IMR-90 (cell line): ENCODE results near the gene PPP6R1. TPM values are rescaled to one million over a fixed set of nuclear protein-coding genes. Genes with fewer than 3 reads are reported as not detected.
A peak's percentile ranks its signal among the peaks of the same experiment; 100 is the strongest.

Source experiments
- ATAC-seq: fragments of 200-7000 bp; cut with Tn5 transposase; 2 replicates; pipeline ENCODE4 v1.9.1; 2020; ENCODE audit warnings: low read depth, mild to moderate bottlenecking, moderate library complexity
- BruUV-seq: library from RNA; stranded (reverse); fragments of 400-500 nt; replicated peaks from 2 replicates; lab custom pipeline; 2021; lab: Mats Ljungman, UMichigan
- CTCF ChIA-PET: fragments of 300-600 bp; formaldehyde crosslinking; extraction: SDS; loops from one replicate; lab custom pipeline; 2021; ENCODE audit warnings: antibody characterized with exemption; lab: Yijun Ruan, JAX
- POLR2A ChIA-PET: fragments of 300-600 bp; sonication (Branson Sonifier 250); formaldehyde crosslinking; loops from one replicate; lab custom pipeline; 2022; ENCODE audit warnings: antibody characterized with exemption; ENCODE audit not compliant: unreplicated experiment; lab: Charles Lee
- DNase-seq: peaks from one replicate; pipeline ENCODE4 v3.0.0; 2013
- H2AFZ ChIP-seq: replicated peaks from 2 replicates; pipeline ENCODE3; 2013; ENCODE audit warnings: low read length, mild to moderate bottlenecking; ENCODE audit not compliant: poor library complexity
- H2AK5ac ChIP-seq: 2 replicates; pipeline ENCODE4 v1.6.1; 2013; ENCODE audit warnings: low read depth, low read length, inconsistent platforms
- H2AK9ac ChIP-seq: replicated peaks from 2 replicates; pipeline ENCODE3; 2013; ENCODE audit warnings: mild to moderate bottlenecking, low read depth, low read length, moderate library complexity; ENCODE audit not compliant: poor library complexity
- H2BK120ac ChIP-seq: 2 replicates; pipeline ENCODE4 v1.6.1; 2013; ENCODE audit warnings: low read depth, low read length, inconsistent platforms
- H2BK15ac ChIP-seq: 3 replicates; pipeline ENCODE4 v1.6.1; 2013; ENCODE audit warnings: low read depth, low read length, inconsistent platforms
- H2BK20ac ChIP-seq: 2 replicates; pipeline ENCODE4 v1.6.1; 2013; ENCODE audit warnings: low read depth, mild to moderate bottlenecking, inconsistent platforms, low read length, moderate library complexity
- H2BK5ac ChIP-seq: 2 replicates; pipeline ENCODE4 v1.6.1; 2013; ENCODE audit warnings: mild to moderate bottlenecking, low read depth, low read length, inconsistent platforms; ENCODE audit not compliant: poor library complexity, severe bottlenecking
- H3K14ac ChIP-seq: replicated peaks from 2 replicates; pipeline ENCODE4 v1.6.1; 2013; ENCODE audit warnings: low read depth, low read length, inconsistent platforms
- H3K18ac ChIP-seq: 2 replicates; pipeline ENCODE4 v1.6.1; 2013; ENCODE audit warnings: low read depth, low read length, control low read depth
- H3K23ac ChIP-seq: 2 replicates; pipeline ENCODE4 v1.6.1; 2013; ENCODE audit warnings: low read depth, low read length, inconsistent platforms
- H3K27ac ChIP-seq: 2 replicates; pipeline ENCODE4 v1.5.1; 2013; ENCODE audit warnings: mild to moderate bottlenecking, control low read depth, low read length; ENCODE audit not compliant: insufficient read depth
- H3K27me3 ChIP-seq: 2 replicates; pipeline ENCODE4 v1.6.1; 2013; ENCODE audit warnings: low read length; ENCODE audit not compliant: control insufficient read depth, insufficient read depth
- H3K36me3 ChIP-seq: 2 replicates; pipeline ENCODE4 v1.6.1; 2013; ENCODE audit warnings: low read length, mixed read lengths; ENCODE audit not compliant: control insufficient read depth, insufficient read depth
- H3K4ac ChIP-seq: 2 replicates; pipeline ENCODE4 v1.6.1; 2013; ENCODE audit warnings: low read depth, low read length, inconsistent platforms
- H3K4me1 ChIP-seq: 2 replicates; pipeline ENCODE4 v1.6.1; 2013; ENCODE audit warnings: low read length, mixed read lengths; ENCODE audit not compliant: control insufficient read depth, insufficient read depth
- H3K4me2 ChIP-seq: 2 replicates; pipeline ENCODE4 v1.6.1; 2013; ENCODE audit warnings: low read depth, mild to moderate bottlenecking, control low read depth, low read length, moderate library complexity
- H3K4me3 ChIP-seq: 2 replicates; pipeline ENCODE4 v1.5.1; 2013; ENCODE audit warnings: low read depth, mild to moderate bottlenecking, control low read depth, low read length, moderate library complexity; ENCODE audit not compliant: insufficient read depth
- H3K56ac ChIP-seq: 2 replicates; pipeline ENCODE4 v1.6.1; 2013; ENCODE audit warnings: low read length, inconsistent platforms; ENCODE audit not compliant: insufficient read depth; ENCODE audit errors: extremely low read depth
- H3K79me1 ChIP-seq, 2 experiments: 2 replicates each; pipeline ENCODE4 v1.6.1; 2013; ENCODE audit warnings: low read length in 2 of 2, inconsistent platforms in 1 of 2, low read depth in 1 of 2
- H3K9ac ChIP-seq: 2 replicates; pipeline ENCODE4 v1.6.1; 2013; ENCODE audit warnings: low read depth, low read length, control low read depth
- H3K9me1 ChIP-seq: 2 replicates; pipeline ENCODE4 v1.6.1; 2013; ENCODE audit warnings: low read length, inconsistent platforms; ENCODE audit not compliant: insufficient read depth
- H3K9me3 ChIP-seq: 2 replicates; pipeline ENCODE4 v1.6.1; 2013; ENCODE audit warnings: low read length; ENCODE audit not compliant: control insufficient read depth, insufficient read depth
- H4K20me1 ChIP-seq: 2 replicates; pipeline ENCODE4 v1.6.1; 2013; ENCODE audit warnings: low read length, inconsistent platforms; ENCODE audit not compliant: insufficient read depth
- H4K5ac ChIP-seq: 2 replicates; pipeline ENCODE4 v1.6.1; 2013; ENCODE audit warnings: mild to moderate bottlenecking, low read depth, low read length, control low read depth
- H4K8ac ChIP-seq, 2 experiments: 2 replicates each; pipeline ENCODE4 v1.6.1; 2013; ENCODE audit warnings: low read depth in 2 of 2, low read length in 2 of 2, control low read depth in 1 of 2, inconsistent platforms in 1 of 2
- H4K91ac ChIP-seq: 2 replicates; pipeline ENCODE4 v1.6.1; 2013; ENCODE audit warnings: low read depth, low read length, inconsistent platforms; ENCODE audit not compliant: insufficient read depth
- BHLHE40 ChIP-seq: fragments of 150-350 bp; IDR thresholded peaks from 2 replicates; pipeline ENCODE4 v1.6.1; 2016; ENCODE audit warnings: mild to moderate bottlenecking, low read depth, low read length
- CEBPB ChIP-seq: IDR thresholded peaks from 2 replicates; pipeline ENCODE4 v1.6.1; 2012; ENCODE audit warnings: low read depth, low read length, improper control_type of control experiment
- FOS ChIP-seq: fragments of 150-350 bp; IDR thresholded peaks from 2 replicates; pipeline ENCODE4 v1.6.1; 2016; ENCODE audit warnings: low read depth, low read length
- MAZ ChIP-seq: IDR thresholded peaks from 2 replicates; pipeline ENCODE4 v1.6.1; 2012; ENCODE audit warnings: low read depth, mild to moderate bottlenecking, low read length, improper control_type of control experiment, moderate library complexity, borderline replicate concordance
- MXI1 ChIP-seq: IDR thresholded peaks from 2 replicates; pipeline ENCODE4 v1.6.1; 2012; ENCODE audit warnings: low read depth, mild to moderate bottlenecking, low read length, moderate library complexity, borderline replicate concordance
- NFE2L2 ChIP-seq: fragments of 150-350 bp; IDR thresholded peaks from 2 replicates; pipeline ENCODE4 v1.6.1; 2016; ENCODE audit warnings: low read depth, mild to moderate bottlenecking, low read length
- POLR2A ChIP-seq: IDR thresholded peaks from 2 replicates; pipeline ENCODE4 v1.6.1; 2012; ENCODE audit warnings: mild to moderate bottlenecking, low read depth, low read length
- RCOR1 ChIP-seq: IDR thresholded peaks from 2 replicates; pipeline ENCODE4 v1.6.1; 2012; ENCODE audit warnings: mild to moderate bottlenecking, low read length, improper control_type of control experiment; ENCODE audit not compliant: insufficient replicate concordance
- RFX5 ChIP-seq: IDR thresholded peaks from 2 replicates; pipeline ENCODE4 v1.8.0; 2012; ENCODE audit warnings: low read depth, mild to moderate bottlenecking, low read length, moderate library complexity
- USF2 ChIP-seq: fragments of 150-350 bp; IDR thresholded peaks from 2 replicates; pipeline ENCODE4 v1.6.1; 2017; ENCODE audit warnings: mild to moderate bottlenecking, antibody characterized with exemption, low read length, low read depth
- WGBS, 2 experiments: methylation state at CpG; one replicate each; pipeline versions ENCODE4 v1.1.5 to v1.1.7; 2013; ENCODE audit warnings: missing lambda C conversion rate in 2 of 2; ENCODE audit not compliant: insufficient read length in 1 of 2; ENCODE audit errors: extremely low coverage in 2 of 2; 5-methylcytosine and 5-hydroxymethylcytosine counted together
- dilution Hi-C: fragments of 300-500 bp; cut with HindIII; formaldehyde crosslinking; loops from one replicate; pipeline ENCODE4 v1.14.3; 2018; ENCODE audit warnings: low sequenced_read_pairs; ENCODE audit not compliant: unreplicated experiment
- in situ Hi-C: fragments of 300-500 bp; cut with MboI; formaldehyde crosslinking; loops from 3 replicates; pipeline ENCODE4 v1.14.3; 2019; ENCODE audit warnings: low sequenced_read_pairs, inconsistent platforms, mixed read lengths
- intact Hi-C: fragments of 100-400 bp; cut with micrococcal nuclease; formaldehyde crosslinking; loops from 2 replicates; pipeline ENCODE4 v1.10.0; 2022
- polyA plus RNA-seq, 3 experiments: library from polyadenylated mRNA; depleted of rRNA; stranded (reverse); fragments of >200 nt; gene quantifications; 2 replicates each; pipeline ENCODE4 v1.2.3, GENCODE V29; 2012; ENCODE audit warnings: low replicate concordance in 1 of 3
- total RNA-seq: library from RNA; depleted of rRNA; stranded (reverse); fragments of >200 nt; gene quantifications from 2 replicates; pipeline ENCODE4 v1.2.3, GENCODE V29; 2012

PPP6R1 gene
- total and polyA plus RNA-seq, 2 of the 4 experiments (the other 2 are of a cell fraction): 19.9 to 50.2 TPM

DNA sequence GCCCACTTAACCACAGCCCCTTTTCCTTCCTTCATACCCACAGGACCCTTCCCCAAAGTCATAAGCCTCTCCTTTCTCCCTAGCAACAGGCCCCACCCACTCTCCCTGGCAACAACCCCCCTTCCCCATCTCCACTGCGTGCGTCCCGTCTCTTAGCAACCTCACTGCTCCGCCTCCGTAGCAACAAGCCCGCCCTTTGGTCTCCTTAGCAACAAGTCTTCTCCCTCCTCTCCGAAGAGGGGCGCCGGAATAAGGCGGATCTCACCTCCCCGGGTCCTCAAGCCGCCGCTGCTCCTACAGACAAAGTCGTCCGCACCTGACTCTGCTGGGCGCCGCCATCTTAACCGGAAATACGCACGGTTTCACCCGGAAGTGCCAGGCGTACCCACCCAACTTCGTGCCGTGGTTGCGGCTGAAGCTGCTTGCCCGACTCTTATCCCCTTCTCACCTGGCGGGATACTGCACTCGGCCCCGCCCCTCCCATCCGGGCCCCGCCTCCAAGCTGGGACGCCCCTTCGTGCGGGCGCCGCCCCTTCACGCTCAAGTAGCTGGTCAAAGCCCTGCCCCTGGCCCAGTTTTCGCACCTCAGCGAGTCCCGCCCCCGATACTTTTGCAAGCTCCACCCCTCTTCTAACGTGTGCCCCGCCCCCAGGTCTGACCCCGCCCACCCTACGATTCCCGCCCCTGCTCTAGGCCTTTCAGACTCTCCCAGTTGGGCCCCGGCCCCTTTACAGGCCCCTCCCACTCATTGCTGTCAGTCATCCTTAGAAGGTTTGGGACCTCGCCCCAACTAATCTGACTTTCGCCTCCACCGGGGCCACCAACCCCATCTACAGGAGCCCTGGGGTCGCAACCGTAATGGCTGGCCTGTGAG lies 21.2 kb upstream of the PPP6R1 start, which contains the start of gene HSPBP1:
TSS of gene HSPBP1 (minus strand) at position 341 of the 874 bp plus-strand sequence. CDS start 502 bp downstream, outside the sequence.
- Histone ChIP-seq H3K9me3 (no peaks in the 10 kb centered on the region), H3K4me2 (peak within 1 kb of the TSS; percentile 91), H3K4me3 (peak within 1 kb of the TSS; percentile 70), H3K14ac (peak within 1 kb of the TSS; percentile 86), H3K27ac (peak within 1 kb of the TSS; percentile 62), H2AK5ac (peak within 1 kb of the TSS; percentile 86), H4K91ac (peak within 1 kb of the TSS; percentile 63; the same call in 1 of the 2 replicates), H3K36me3 (peaks cover 11% of the 10 kb centered on the region; the same call in 1 of the 2 replicates), H3K9ac (peak within 1 kb of the TSS; percentile 77), H3K4ac (peak within 1 kb of the TSS; percentile 85), H2BK20ac (0 out of 2 replicates have a peak within 1 kb of the TSS, but pooled peaks have one; percentile 38), H3K79me1 (peaks cover 3 to 32% of the 10 kb centered on the region in 2 experiments; a peak in 3 of 4 replicates), H3K4me1 (peaks cover 15% of the 10 kb centered on the region), H4K8ac (peak within 1 kb of the TSS; percentile 95 to 96), H3K9me1 (peaks cover 10% of the 10 kb centered on the region), H3K23ac (peak within 1 kb of the TSS; percentile 84), H3K18ac (no peak within 1 kb of the TSS; the same call in 1 of the 2 replicates), H2BK5ac (peak within 1 kb of the TSS; percentile 15), H2BK120ac (peak within 1 kb of the TSS; percentile 43; the same call in 1 of the 2 replicates), H4K5ac (peak within 1 kb of the TSS; percentile 78), H4K20me1 (no peaks in the 10 kb centered on the region), H2BK15ac (no peak within 1 kb of the TSS), H2AK9ac (peak within 1 kb of the TSS; percentile 86), H2AFZ (peak within 1 kb of the TSS; percentile 95), H3K27me3 (no peaks in the 10 kb centered on the region), H3K56ac (peak within 1 kb of the TSS; percentile 32; the same call in 1 of the 2 replicates)
- TF ChIP-seq RCOR1 (no peak), MXI1 (peak; percentile 95), CEBPB (no peak), BHLHE40 (peak; percentile 65; the same call in 1 of the 2 replicates), RFX5 (0 out of 2 replicates have a peak, but pooled peaks have one; percentile 49), MAZ (no peak; the same call in 1 of the 2 replicates), USF2 (no peak), POLR2A (peak; percentile 80), NFE2L2 (0 out of 2 replicates have a peak, but pooled peaks have one; percentile 9), FOS (no peak)
- dilution Hi-C loops (no loop called here), intact Hi-C loops (loop anchor here (5.0 kb wide), 2 partner anchors 107 to 1123 kb away; partner anchors contain the start of genes LENG1 and RPL28), in situ Hi-C loops (loop anchor here (25.0 kb wide), 1 partner anchor 357 kb away; the partner anchor contains the start of genes CCDC106, ZNF580 and ZNF581)
- CTCF ChIA-PET: no interaction called here
- POLR2A ChIA-PET: interaction anchor here (1.0 kb wide), 1 partner anchor 21 kb away, joined by 5 read pairs; the partner anchor contains the start of gene PPP6R1
- BruUV-seq: no TSS peak
- DNase-seq: peak; percentile 91
- ATAC-seq: peak; percentile 83
- WGBS, 2 experiments: 4% methylated on average over 17 of the region's 52 CpGs; no CpG with 5 or more reads in 1 of the 2 experiments
